Hippocampal formation (tissue), 2 donors: Measurements from ENCODE around the gene DDX39B.
A peak's percentile ranks its signal among the peaks of the same experiment; 100 is the strongest.

ENCODE experiments used
- DNase-seq, 2 donors: peaks; one replicate each; lab custom pipeline; 2025; lab: John Stamatoyannopoulos, UW

DDX39B gene

GRCh38 chr6:31547727-31548543 lies 6.1 kb upstream of the DDX39B start:
- DNase-seq: no peak

GRCh38 chr6:31546958-31547726 lies 5.3 kb upstream of the DDX39B start, which contains the start of gene NFKBIL1:
TSS of gene NFKBIL1 (plus strand) at chr6:31547608. CDS start at chr6:31547695, 87 bp downstream.
- peak; percentile 95 to 99 for DNase-seq

DNA sequence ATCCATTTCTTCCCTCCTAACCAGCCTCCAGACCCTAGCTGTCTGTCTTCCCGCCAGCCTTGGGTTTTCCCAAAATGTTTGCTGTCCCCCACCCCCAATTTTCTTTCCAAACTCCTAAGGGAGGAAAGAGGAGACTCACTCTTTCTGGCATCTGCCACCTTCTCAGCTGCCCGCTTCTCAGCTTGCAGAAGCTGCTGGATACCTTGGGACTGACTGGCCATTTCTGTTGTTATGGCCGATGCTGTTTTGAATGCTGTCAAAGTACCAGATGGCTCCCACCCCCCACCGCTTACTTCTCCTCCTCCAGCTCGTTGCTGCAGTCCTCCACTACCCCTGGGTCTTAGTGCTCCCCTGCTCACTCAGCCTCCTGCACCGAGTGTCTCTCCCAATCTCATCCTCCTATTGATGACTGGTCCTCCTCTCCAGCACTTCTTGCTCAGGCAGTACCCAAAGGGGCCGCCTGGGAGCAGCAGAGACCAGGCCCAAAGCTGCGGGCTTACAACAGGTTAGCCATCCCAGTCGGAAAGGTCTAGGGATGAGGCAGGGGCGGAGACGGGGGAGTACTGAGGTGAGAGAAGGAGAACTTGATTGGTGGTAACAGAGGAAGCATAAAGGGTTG lies 4.6 kb upstream of the DDX39B start, which contains the start of gene ATP6V1G2:
ATP6V1G2 (minus strand) TSS at position 270 of the 619 bp plus-strand sequence; CDS start at position 221, 49 bp downstream.
- peak; percentile 88 to 95 for DNase-seq

- no peak for DNase-seq
Measured at GRCh38 chr6:31545291-31545690, 3.5 kb upstream of the DDX39B start.

DNA sequence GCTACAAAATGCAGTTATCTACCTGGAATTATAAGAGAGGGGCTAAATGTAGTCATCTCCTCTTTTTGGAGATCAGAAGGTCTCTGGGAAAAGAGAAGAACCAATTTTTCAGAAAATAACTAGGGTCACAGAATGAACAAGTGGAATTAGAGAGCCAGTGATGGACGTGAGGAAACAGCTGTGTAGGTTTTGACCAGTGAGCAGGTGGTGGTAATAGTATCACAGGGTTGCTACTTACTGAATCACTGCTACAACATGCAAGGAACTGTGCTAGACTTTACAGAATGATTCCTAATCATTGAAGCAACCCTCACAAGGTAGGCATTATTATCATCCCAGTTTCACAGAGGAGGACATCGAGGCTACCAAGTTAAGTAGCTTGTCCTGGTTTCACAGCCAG lies 2.9 kb upstream of the DDX39B start:
- DNase-seq: no peak

- no peak for DNase-seq
Measured at GRCh38 chr6:31543639-31544038, 1.8 kb upstream of the DDX39B start.

- no peak for DNase-seq
Measured at GRCh38 chr6:31541059-31541657, 645 bp downstream of the DDX39B start.

- DNase-seq: no peak
Measured at GRCh38 chr6:31540640-31541039, 1.2 kb downstream of the DDX39B start.

DNA sequence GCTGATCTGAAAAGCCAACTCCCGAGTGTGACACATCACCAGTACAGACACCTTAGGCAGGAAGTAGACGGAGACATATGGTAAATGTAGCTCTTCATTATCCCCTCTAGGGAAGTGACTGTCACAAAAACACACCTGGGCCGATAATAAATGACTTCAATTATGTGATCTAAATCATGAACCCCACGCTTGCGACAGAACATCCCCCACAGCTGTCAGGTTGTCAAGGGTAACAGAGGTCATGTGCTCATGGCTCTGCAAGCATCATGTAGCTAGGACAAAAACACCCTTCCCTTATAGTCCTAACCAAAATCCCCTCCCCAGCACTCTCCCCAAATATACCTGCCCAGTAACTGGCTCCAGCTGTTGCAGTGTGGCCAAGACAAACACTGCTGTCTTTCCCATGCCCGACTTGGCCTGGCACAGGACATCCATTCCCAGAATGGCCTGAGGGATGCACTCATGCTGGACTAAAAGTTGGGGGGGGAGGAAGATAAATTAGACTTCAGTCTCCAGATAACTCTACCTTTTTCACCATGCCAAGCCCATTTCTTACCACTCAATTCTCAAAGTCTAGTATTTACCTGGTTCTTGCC lies 2.9 kb downstream of the DDX39B start:
- DNase-seq: no peak

- DNase-seq: no peak
Measured at GRCh38 chr6:31535538-31536324, 6.1 kb downstream of the DDX39B start.

DNA sequence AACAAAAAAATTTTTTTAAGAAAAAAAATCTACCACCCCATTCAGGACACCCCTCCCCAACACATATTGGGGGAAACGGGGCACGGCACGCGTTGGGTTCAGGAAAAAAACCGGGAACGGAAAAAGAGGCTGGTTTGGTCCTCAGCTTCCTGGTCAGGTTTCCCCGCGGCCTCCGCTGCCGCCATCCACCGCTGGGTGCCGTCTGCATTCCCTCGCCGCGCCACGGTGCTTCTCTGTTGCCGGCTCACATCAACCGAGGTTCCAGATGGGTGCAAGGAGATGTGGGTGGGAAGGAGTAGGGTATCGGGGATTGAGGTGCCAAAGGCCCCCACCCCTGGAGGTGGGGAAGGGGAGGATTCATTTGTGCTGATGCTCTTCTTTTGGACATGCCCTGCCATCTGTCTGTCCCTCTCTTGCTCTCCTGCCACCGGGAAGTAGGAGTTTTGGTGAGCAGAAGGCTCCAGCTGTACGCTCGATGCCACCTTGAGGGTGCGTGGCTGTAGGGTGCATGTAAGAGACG lies 7.2 kb downstream of the DDX39B start:
- DNase-seq: no peak

GRCh38 chr6:31534011-31534410 lies 7.8 kb downstream of the DDX39B start:
- DNase-seq: no peak

DNA sequence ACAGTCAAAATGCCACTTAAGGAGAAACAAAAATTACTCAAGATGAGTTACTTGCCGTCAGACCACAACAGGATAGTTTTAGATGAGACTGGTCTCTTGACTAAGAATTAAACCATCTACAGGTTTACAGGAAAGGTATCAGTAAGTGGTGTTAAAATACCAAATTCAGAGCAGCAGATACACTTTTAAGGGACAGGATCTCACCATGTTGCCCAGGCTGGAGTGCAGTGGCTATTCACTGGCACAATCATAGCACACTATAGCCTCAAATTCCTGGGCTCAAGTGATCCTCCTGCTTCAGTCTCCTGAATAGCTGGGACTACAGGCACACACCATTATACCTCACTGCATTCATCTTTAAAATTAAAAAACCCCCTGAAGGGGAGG lies 8.4 kb downstream of the DDX39B start:
- no peak for DNase-seq

DNA sequence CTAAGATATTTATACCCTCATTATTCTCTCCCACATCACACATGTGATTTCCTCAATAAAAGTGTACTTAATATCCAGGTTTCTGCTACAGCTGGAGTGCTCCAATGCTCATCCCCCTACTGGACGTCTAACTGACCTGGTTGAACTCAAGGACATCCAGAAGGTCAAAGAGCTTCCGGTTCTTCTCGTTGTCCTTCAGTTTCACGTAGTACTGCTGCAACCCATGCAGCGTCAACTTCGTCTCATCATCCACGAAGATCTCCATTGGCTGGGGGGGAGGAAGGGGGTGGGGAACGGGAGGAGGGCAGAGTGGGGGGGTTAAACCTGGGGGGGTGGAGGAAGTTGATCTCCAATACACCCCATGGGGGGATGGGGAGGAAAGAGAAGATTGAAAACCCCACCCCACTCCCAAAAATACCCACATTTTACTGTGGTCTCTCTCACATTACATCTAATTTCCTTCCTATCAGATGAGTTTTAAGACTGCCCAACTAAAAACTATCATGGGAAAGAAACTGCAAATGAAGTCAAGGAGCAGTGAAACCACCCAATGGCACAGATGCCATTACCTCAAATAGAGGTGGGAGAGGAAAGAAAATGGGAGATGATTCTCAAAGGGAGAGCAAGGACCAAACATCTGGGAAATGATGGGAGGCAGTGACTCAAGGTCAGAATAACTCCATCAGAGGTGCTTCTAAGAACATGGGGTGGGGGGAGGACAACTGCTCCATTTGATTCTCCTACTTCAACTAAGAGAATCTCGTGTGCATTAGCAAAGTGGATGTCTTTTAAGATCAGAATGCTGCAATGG lies 9.0 kb downstream of the DDX39B start:
- DNase-seq: no peak

DNA sequence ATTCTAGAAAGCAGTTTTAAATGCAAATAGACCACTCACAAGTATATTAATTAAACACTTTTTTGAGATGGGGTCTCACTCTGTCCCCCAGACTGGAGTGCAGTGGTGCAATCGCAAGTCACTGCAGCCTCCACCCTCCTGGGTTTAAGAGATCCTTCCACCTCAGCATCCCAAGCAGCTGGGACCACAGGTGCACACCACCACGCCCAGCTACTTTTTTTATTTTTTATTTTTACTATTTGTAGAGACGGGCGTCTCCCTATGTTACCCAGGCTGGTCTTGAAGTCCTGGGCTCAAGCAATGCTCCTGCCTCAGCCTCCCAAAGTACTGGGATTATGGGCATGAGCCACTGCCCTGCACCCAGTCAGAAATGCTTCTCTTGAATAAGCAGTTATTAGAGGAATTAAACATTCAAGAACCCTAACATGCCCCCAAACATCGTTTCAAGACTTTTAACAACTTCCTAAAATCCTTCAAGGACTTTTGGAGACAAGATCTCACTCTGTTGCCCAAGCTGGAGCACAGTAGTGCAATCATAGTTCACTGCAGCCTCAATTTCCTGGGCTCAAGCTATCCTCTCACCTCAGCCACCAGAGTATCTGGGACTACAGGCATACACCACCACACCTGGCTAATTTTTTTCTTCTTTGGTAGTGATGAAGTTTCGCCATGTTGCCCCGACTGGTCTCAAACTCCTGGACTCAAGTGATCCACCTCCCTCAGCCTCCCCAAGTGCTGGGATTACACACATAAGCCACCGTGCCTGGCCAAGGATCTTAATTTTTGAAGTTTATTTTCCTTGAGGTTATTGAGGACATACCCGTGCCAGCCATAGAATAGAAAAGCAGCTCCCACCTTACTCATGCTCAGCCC lies 9.8 kb downstream of the DDX39B start:
- no peak for DNase-seq

DNA sequence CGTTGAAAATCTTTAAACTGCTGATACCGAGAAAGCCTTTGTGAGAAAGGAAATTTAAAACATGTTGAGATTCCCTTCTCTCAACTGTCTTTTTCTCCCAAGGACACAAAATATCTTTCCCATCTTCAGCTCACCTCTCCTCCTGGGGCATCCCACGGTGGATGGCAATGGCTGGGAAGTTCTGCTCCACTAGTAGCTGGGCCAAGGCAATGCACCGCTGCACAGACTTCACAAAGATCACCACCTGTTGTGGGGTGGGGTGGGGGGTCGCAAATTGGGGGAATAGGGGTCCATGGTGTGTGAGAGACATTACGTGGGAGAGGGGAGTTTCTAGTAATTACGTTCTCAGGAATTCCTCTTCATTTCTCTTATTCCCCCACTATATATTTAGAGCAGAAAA lies 10.6 kb downstream of the DDX39B start:
- DNase-seq: no peak

- DNase-seq: no peak
Measured at GRCh38 chr6:31530659-31531058, 11.1 kb downstream of the DDX39B start.

DNA sequence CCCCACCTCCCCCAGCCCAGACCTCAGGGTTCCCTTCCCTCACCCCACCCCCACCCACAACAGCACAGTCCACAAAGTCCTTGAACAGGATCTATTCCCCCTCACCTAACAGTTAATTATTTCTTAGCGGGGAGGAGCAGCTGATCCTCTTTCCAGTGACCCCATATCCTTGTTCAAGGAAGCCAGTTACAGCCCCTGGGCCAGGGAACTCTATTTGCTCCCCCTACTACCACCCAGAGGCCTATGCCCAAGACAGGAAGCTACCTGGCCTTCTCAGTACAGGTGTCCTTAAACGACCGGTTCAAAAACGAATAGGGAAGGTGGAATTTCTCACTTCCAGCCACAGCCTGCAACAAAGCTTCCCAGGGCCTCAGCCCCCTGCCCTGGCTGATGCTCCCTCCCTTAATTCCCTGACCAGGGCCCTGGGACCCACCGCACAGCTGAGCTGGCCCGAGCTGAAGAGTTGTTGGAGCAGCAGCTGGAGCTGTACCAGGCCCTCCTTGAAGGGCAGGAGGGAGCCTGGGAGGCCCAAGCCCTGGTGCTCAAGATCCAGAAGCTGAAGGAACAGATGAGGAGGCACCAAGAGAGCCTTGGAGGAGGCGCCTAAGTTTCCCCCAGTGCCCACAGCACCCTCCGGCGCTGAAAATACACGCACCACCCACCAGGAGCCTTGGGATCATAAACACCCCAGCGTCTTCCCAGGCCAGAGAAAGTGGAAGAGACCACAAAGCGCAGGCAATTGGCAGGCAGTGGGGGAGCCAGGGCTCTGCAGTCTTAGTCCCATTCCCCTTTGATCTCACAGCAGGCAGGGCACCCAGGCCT lies 12.3 kb downstream of the DDX39B start:
- no peak for DNase-seq
